ENCODE results near the gene GBGT1. TPM values are rescaled to one million over a fixed set of nuclear protein-coding genes. Genes with fewer than 3 reads are reported as not detected.

GBGT1 gene
- total and polyA plus RNA-seq, 9 of the 15 experiments (the other 6 are each of a cell fraction or from before 2014, with no cell fraction given), result 0.55 to 25.8 (median 13.7) TPM

DNA sequence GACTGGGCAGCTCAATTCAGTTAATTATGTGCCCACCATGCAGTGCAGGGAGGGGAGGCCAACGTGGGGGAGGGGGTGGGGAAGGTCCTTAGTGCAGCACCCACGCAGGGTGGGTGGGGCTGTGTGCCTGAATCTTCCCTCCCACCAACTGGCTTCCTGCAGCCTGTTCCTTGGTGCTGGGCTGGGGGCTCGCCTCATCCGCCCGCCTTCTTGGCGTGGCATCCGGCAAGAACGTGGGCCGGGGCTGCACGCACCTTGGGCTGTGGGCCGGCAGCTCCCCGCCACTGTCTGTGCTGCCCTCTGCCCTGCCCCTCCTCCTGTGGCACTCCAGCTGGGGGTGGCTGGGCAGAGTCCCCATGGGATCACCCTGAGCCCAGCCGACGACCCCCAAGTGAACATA is 23.1 kb downstream of the GBGT1 start:
- Histone ChIP-seq H3K9me3 (replicated peaks; ENCODE audit: control insufficient read depth, insufficient read depth, low read depth, low read length) (no peaks in the 10 kb centered on the region), H3K36me3 (ENCODE audit: control insufficient read depth, insufficient read depth, low read length) (peaks cover 24% of the 10 kb centered on the region; the same call in 1 of the 3 replicates), H3K9me1 (ENCODE audit: control insufficient read depth, insufficient read depth, low read length) (peaks cover 9% of the 10 kb centered on the region), H3K9ac (ENCODE audit: insufficient read depth in 1 of 2, low read depth in 2 of 2, low read length in 2 of 2) (peak overlapping the region in 1 of 2 experiments; percentile 70; a peak in 3 of 4 replicates), H3K4me1 (replicated peaks in 1 of 2; ENCODE audit: control insufficient read depth in 2 of 2, insufficient read depth in 2 of 2, low read length in 2 of 2) (peaks cover 81 to 87% of the 10 kb centered on the region in 2 experiments), H3K79me2 (ENCODE audit: control insufficient read depth, insufficient read depth, low read length) (peaks cover 94% of the 10 kb centered on the region), H3K27me3 (ENCODE audit: control insufficient read depth in 2 of 2, insufficient read depth in 2 of 2, low read length in 2 of 2) (no peaks in the 10 kb centered on the region), H3K4me3 (no peak overlapping the region), H3K27ac (ENCODE audit: extremely low read depth, low read depth, low read length) (peak overlapping the region; percentile 45; the same call in 1 of the 3 replicates), H4K20me1 (replicated peaks; ENCODE audit: control insufficient read depth, insufficient read depth, low read length) (peaks cover 20% of the 10 kb centered on the region; the same call in 1 of the 2 replicates), H3K4me2 (ENCODE audit: insufficient read depth, low read length) (no peak overlapping the region), H2AFZ (ENCODE audit: low read depth, low read length) (no peak overlapping the region)
- BruUV-seq (replicated peaks), result no TSS peak
- ChIA-PET POLR2A (interaction anchor here (0.6 kb wide), 1 partner anchor 23 kb away, joined by 3 read pairs; no protein-coding TSS in a partner anchor), CTCF (ENCODE audit: low intra/inter-chr PET ratio) (no interaction called here)
- in situ Hi-C loops (cut with MboI), result no loop called here
- no peak for ATAC-seq
- DNase-seq (ENCODE audit: extremely low read depth in 1 of 4, low spot score in 3 of 4), result no peak
- WGBS (ENCODE audit: insufficient coverage, low coverage, missing lambda C conversion rate), result 74% methylated on average over 6 of the region's 14 CpGs
- no peak for FAIRE-seq
- intact Hi-C loops (cut with micrococcal nuclease), result no loop called here
- TF ChIP-seq, protein P1, sequence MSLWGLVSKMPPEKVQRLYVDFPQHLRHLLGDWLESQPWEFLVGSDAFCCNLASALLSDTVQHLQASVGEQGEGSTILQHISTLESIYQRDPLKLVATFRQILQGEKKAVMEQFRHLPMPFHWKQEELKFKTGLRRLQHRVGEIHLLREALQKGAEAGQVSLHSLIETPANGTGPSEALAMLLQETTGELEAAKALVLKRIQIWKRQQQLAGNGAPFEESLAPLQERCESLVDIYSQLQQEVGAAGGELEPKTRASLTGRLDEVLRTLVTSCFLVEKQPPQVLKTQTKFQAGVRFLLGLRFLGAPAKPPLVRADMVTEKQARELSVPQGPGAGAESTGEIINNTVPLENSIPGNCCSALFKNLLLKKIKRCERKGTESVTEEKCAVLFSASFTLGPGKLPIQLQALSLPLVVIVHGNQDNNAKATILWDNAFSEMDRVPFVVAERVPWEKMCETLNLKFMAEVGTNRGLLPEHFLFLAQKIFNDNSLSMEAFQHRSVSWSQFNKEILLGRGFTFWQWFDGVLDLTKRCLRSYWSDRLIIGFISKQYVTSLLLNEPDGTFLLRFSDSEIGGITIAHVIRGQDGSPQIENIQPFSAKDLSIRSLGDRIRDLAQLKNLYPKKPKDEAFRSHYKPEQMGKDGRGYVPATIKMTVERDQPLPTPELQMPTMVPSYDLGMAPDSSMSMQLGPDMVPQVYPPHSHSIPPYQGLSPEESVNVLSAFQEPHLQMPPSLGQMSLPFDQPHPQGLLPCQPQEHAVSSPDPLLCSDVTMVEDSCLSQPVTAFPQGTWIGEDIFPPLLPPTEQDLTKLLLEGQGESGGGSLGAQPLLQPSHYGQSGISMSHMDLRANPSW (CRISPR knock-in tag; IDR thresholded peaks at IDR 0.05), result no peak
- TF ChIP-seq HNRNPUL1 (IDR thresholded peaks at IDR 0.05; ENCODE audit: low read length), result no peak
- TF ChIP-seq, protein P2, sequence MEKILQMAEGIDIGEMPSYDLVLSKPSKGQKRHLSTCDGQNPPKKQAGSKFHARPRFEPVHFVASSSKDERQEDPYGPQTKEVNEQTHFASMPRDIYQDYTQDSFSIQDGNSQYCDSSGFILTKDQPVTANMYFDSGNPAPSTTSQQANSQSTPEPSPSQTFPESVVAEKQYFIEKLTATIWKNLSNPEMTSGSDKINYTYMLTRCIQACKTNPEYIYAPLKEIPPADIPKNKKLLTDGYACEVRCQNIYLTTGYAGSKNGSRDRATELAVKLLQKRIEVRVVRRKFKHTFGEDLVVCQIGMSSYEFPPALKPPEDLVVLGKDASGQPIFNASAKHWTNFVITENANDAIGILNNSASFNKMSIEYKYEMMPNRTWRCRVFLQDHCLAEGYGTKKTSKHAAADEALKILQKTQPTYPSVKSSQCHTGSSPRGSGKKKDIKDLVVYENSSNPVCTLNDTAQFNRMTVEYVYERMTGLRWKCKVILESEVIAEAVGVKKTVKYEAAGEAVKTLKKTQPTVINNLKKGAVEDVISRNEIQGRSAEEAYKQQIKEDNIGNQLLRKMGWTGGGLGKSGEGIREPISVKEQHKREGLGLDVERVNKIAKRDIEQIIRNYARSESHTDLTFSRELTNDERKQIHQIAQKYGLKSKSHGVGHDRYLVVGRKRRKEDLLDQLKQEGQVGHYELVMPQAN (IDR thresholded peaks at IDR 0.05; ENCODE audit: borderline replicate concordance), result no peak
- TF ChIP-seq SRSF3 (IDR thresholded peaks at IDR 0.05; ENCODE audit: insufficient read depth, low read length), result no peak
- TF ChIP-seq NUFIP1 (IDR thresholded peaks at IDR 0.05; ENCODE audit: partially characterized antibody), result no peak
- no peak for TF ChIP-seq ZNF197 (CRISPR knock-in tag; IDR thresholded peaks at IDR 0.05; ENCODE audit: low read depth)
- no peak for TF ChIP-seq HMG20A (CRISPR knock-in tag; conservative IDR thresholded peaks at IDR 0.05)
- no peak for TF ChIP-seq SP1 (CRISPR knock-in tag; IDR thresholded peaks at IDR 0.05)
- TF ChIP-seq ZNF583 (CRISPR knock-in tag; IDR thresholded peaks at IDR 0.05), result no peak
- TF ChIP-seq STAT5A (IDR thresholded peaks at IDR 0.05; ENCODE audit: borderline replicate concordance, low read length), result no peak
- no peak for TF ChIP-seq MTF1 (CRISPR knock-in tag; IDR thresholded peaks at IDR 0.05; ENCODE audit: borderline replicate concordance)
- no peak for TF ChIP-seq CBX1 (IDR thresholded peaks at IDR 0.05; ENCODE audit: low read depth)
- TF ChIP-seq HNRNPK (IDR thresholded peaks at IDR 0.05; ENCODE audit: low read depth, low read length, poor library complexity, severe bottlenecking), result no peak
- TF ChIP-seq, protein P3, sequence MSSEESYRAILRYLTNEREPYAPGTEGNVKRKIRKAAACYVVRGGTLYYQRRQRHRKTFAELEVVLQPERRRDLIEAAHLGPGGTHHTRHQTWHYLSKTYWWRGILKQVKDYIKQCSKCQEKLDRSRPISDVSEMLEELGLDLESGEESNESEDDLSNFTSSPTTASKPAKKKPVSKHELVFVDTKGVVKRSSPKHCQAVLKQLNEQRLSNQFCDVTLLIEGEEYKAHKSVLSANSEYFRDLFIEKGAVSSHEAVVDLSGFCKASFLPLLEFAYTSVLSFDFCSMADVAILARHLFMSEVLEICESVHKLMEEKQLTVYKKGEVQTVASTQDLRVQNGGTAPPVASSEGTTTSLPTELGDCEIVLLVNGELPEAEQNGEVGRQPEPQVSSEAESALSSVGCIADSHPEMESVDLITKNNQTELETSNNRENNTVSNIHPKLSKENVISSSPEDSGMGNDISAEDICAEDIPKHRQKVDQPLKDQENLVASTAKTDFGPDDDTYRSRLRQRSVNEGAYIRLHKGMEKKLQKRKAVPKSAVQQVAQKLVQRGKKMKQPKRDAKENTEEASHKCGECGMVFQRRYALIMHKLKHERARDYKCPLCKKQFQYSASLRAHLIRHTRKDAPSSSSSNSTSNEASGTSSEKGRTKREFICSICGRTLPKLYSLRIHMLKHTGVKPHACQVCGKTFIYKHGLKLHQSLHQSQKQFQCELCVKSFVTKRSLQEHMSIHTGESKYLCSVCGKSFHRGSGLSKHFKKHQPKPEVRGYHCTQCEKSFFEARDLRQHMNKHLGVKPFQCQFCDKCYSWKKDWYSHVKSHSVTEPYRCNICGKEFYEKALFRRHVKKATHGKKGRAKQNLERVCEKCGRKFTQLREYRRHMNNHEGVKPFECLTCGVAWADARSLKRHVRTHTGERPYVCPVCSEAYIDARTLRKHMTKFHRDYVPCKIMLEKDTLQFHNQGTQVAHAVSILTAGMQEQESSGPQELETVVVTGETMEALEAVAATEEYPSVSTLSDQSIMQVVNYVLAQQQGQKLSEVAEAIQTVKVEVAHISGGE (CRISPR knock-in tag; IDR thresholded peaks at IDR 0.05), result 0 out of 6 replicates have a peak, but pooled peaks of 1 of the 3 experiments have one; percentile 41
- no peak for TF ChIP-seq CREM (IDR thresholded peaks at IDR 0.05; ENCODE audit: low read depth)

All from K562 (cell line).